Measurements from ENCODE around the gene THAP7. TPM values are rescaled to one million over a fixed set of nuclear protein-coding genes. Genes with fewer than 3 reads are reported as not detected.

Gene THAP7
- total and polyA plus RNA-seq, 9 of the 15 experiments (the other 6 are each of a cell fraction or from before 2014, with no cell fraction given) = 7.9 to 263 (median 84.1) TPM

GRCh38 chr22:20964090-20964798 is 37.7 kb downstream of the THAP7 start (continued):
- TF ChIP-seq GTF3C2 (IDR thresholded peaks at IDR 0.05; ENCODE audit: borderline replicate concordance, extremely low read depth, insufficient read length) = peak; percentile 87
- TF ChIP-seq ZNF717 (CRISPR knock-in tag; IDR thresholded peaks at IDR 0.05) = no peak
- TF ChIP-seq ZNF318 (IDR thresholded peaks at IDR 0.05; ENCODE audit: borderline replicate concordance in 1 of 2, low read depth in 1 of 2) = no peak
- TF ChIP-seq ZNF197 (CRISPR knock-in tag; IDR thresholded peaks at IDR 0.05; ENCODE audit: low read depth) = no peak
- TF ChIP-seq ELF4 (CRISPR knock-in tag; IDR thresholded peaks at IDR 0.05) = 0 out of 2 replicates have a peak, but pooled peaks have one; percentile 16
- no peak for TF ChIP-seq ZNF316 (IDR thresholded peaks at IDR 0.05)
- TF ChIP-seq SLC30A9 (CRISPR knock-in tag; IDR thresholded peaks at IDR 0.05) = no peak
- no peak for TF ChIP-seq BRD4 (IDR thresholded peaks at IDR 0.05)
- no peak for TF ChIP-seq KDM4B (IDR thresholded peaks at IDR 0.05; ENCODE audit: borderline replicate concordance in 2 of 2, low read depth in 1 of 2)
- TF ChIP-seq DMBX1 (CRISPR knock-in tag; IDR thresholded peaks at IDR 0.05; ENCODE audit: borderline replicate concordance) = no peak
- TF ChIP-seq GABPA (tag; conservative IDR thresholded peaks at IDR 0.05; ENCODE audit: low read depth) = no peak
- 0 out of 2 replicates have a peak, but pooled peaks have one; percentile 23 for TF ChIP-seq USF2 (CRISPR knock-in tag; IDR thresholded peaks at IDR 0.05)
- no peak for TF ChIP-seq HEY1 (CRISPR knock-in tag; IDR thresholded peaks at IDR 0.05; ENCODE audit: borderline replicate concordance)
- no peak for TF ChIP-seq DDX20 (tag; IDR thresholded peaks at IDR 0.05; ENCODE audit: low read depth)
- TF ChIP-seq FIP1L1 (IDR thresholded peaks at IDR 0.05; ENCODE audit: low read depth, low read length, poor library complexity, severe bottlenecking) = no peak
